WTC11 (cell line): ENCODE results near the gene CAMTA1. TPM values are rescaled to one million over a fixed set of nuclear protein-coding genes. Genes with fewer than 3 reads are reported as not detected.

Experiments used
- ATAC-seq: fragments of 200-7000 bp; cut with Tn5 transposase; 2 replicates; pipeline ENCODE4 v1.10.0; 2021; ENCODE audit warnings: mild to moderate bottlenecking, moderate library complexity
- CTCF ChIA-PET: fragments of 300-600 bp; sonication (Branson Sonifier 250); formaldehyde crosslinking; loops from one replicate; lab custom pipeline; 2021; ENCODE audit warnings: antibody characterized with exemption; lab: Charles Lee
- POLR2A ChIA-PET: fragments of 350-600 bp; sonication (Branson Sonifier 250); formaldehyde crosslinking; loops from one replicate; lab custom pipeline; 2021; ENCODE audit warnings: antibody characterized with exemption; lab: Charles Lee
- DNase-seq: peaks from one replicate; pipeline ENCODE4 v3.0.0; 2021; ENCODE audit warnings: low spot score
- H3K27ac Mint-ChIP-seq: 2 replicates; pipeline ENCODE4 v1.8.0; 2021; ENCODE audit warnings: mixed read lengths
- H3K27me3 Mint-ChIP-seq: 2 replicates; pipeline ENCODE4 v1.8.0; 2021; ENCODE audit warnings: low read depth, mild to moderate bottlenecking, moderate library complexity, mixed read lengths
- H3K36me3 Mint-ChIP-seq: 2 replicates; pipeline ENCODE4 v1.8.0; 2021; ENCODE audit warnings: mixed read lengths
- H3K4me1 Mint-ChIP-seq: 2 replicates; pipeline ENCODE4 v1.8.0; 2022; ENCODE audit warnings: mixed read lengths
- H3K4me3 Mint-ChIP-seq: 2 replicates; pipeline ENCODE4 v1.8.0; 2021; ENCODE audit warnings: mild to moderate bottlenecking, moderate library complexity, mixed read lengths
- H3K9me3 Mint-ChIP-seq: 2 replicates; pipeline ENCODE4 v1.8.0; 2021; ENCODE audit warnings: mixed read lengths
- ARID4B ChIP-seq: sonication (generic); formaldehyde crosslinking; IDR thresholded peaks from 2 replicates; pipeline ENCODE4 v1.8.0; 2023; ENCODE audit warnings: missing genetic modification reagents, mild to moderate bottlenecking, borderline replicate concordance
- CTCF ChIP-seq: fragments of 200-600 bp; IDR thresholded peaks from 2 replicates; pipeline ENCODE4 v1.8.0; 2022; ENCODE audit warnings: antibody characterized with exemption
- E2F4 ChIP-seq: sonication (generic); formaldehyde crosslinking; IDR thresholded peaks from 2 replicates; pipeline ENCODE4 v1.8.1; 2022; ENCODE audit warnings: low read depth, mild to moderate bottlenecking, moderate library complexity, missing genetic modification reagents, borderline replicate concordance
- ESRRA ChIP-seq: sonication (generic); formaldehyde crosslinking; IDR thresholded peaks from 2 replicates; pipeline ENCODE4 v1.8.1; 2022; ENCODE audit warnings: mild to moderate bottlenecking, missing genetic modification reagents, borderline replicate concordance
- NFYB ChIP-seq: sonication (generic); formaldehyde crosslinking; conservative IDR thresholded peaks from 2 replicates; pipeline ENCODE4 v1.8.0; 2022; ENCODE audit warnings: low read depth, missing genetic modification reagents
- OVOL2 ChIP-seq: fragments of 250-450 bp; sonication (Bioruptor Pico); IDR thresholded peaks from 2 replicates; pipeline ENCODE4 v1.9.0; 2021; ENCODE audit warnings: mild to moderate bottlenecking, borderline replicate concordance
- PRRX2 ChIP-seq: fragments of 250-450 bp; sonication (Bioruptor Pico); IDR thresholded peaks from 2 replicates; pipeline ENCODE4 v1.8.0; 2021; ENCODE audit warnings: mild to moderate bottlenecking
- USF1 ChIP-seq: sonication (generic); formaldehyde crosslinking; IDR thresholded peaks from 2 replicates; pipeline ENCODE4 v1.8.0; 2022; ENCODE audit warnings: mild to moderate bottlenecking, missing genetic modification reagents
- USF2 ChIP-seq: sonication (generic); formaldehyde crosslinking; IDR thresholded peaks from 2 replicates; pipeline ENCODE4 v1.8.1; 2023; ENCODE audit warnings: mild to moderate bottlenecking, missing genetic modification reagents, moderate library complexity
- ZBTB21 ChIP-seq: sonication (generic); formaldehyde crosslinking; IDR thresholded peaks from 2 replicates; pipeline ENCODE4 v1.8.1; 2023; ENCODE audit warnings: mild to moderate bottlenecking, missing genetic modification reagents, borderline replicate concordance
- ZNF138 ChIP-seq: sonication (generic); formaldehyde crosslinking; conservative IDR thresholded peaks from 2 replicates; pipeline ENCODE4 v1.8.1; 2022; ENCODE audit warnings: mild to moderate bottlenecking, moderate library complexity, missing genetic modification reagents
- ZNF219 ChIP-seq: sonication (generic); formaldehyde crosslinking; IDR thresholded peaks from 2 replicates; pipeline ENCODE4 v1.8.0; 2023; ENCODE audit warnings: missing genetic modification reagents, mild to moderate bottlenecking, borderline replicate concordance
- ZNF396 ChIP-seq: fragments of 250-450 bp; sonication (Bioruptor Pico); IDR thresholded peaks from 2 replicates; pipeline ENCODE4 v1.8.0; 2021; ENCODE audit warnings: mild to moderate bottlenecking, moderate library complexity, borderline replicate concordance
- ZNF425 ChIP-seq: fragments of 250-450 bp; sonication (Bioruptor Pico); conservative IDR thresholded peaks from 2 replicates; pipeline ENCODE4 v1.9.0; 2021; ENCODE audit warnings: mild to moderate bottlenecking
- ZNF512 ChIP-seq: sonication (generic); formaldehyde crosslinking; IDR thresholded peaks from 2 replicates; pipeline ENCODE4 v1.8.1; 2022; ENCODE audit warnings: missing genetic modification reagents, borderline replicate concordance
- total RNA-seq: library from RNA; stranded (reverse); gene quantifications from 3 replicates; pipeline ENCODE4 v1.2.3, GENCODE V29; 2021

Gene CAMTA1
- total RNA-seq, 1 experiment from 2014 or later: 86.4 TPM

GRCh38 chr1:7339014-7339413 lies 553.8 kb downstream of the CAMTA1 start:
- ChIA-PET POLR2A (no interaction called here), CTCF (no interaction called here)
- Mint-ChIP-seq H3K9me3 (no peaks in the 10 kb centered on the region), H3K4me3 (no peak overlapping the region), H3K36me3 (no peaks in the 10 kb centered on the region), H3K27me3 (no peaks in the 10 kb centered on the region), H3K27ac (no peak overlapping the region), H3K4me1 (peaks cover 9% of the 10 kb centered on the region)
- ATAC-seq (no peak), DNase-seq (no peak)
- TF ChIP-seq ARID4B (CRISPR knock-in tag) (no peak), ZBTB21 (CRISPR knock-in tag) (no peak), E2F4 (no peak), OVOL2 (CRISPR knock-in tag) (no peak), ZNF138 (CRISPR knock-in tag) (no peak), ZNF396 (no peak), ESRRA (CRISPR knock-in tag) (no peak), ZNF219 (no peak), NFYB (CRISPR knock-in tag) (no peak), CTCF (no peak)

- Mint-ChIP-seq H3K27ac (no peak overlapping the region), H3K4me1 (no peaks in the 10 kb centered on the region), H3K36me3 (no peaks in the 10 kb centered on the region), H3K9me3 (no peaks in the 10 kb centered on the region), H3K27me3 (no peaks in the 10 kb centered on the region), H3K4me3 (no peak overlapping the region)
- DNase-seq (no peak), ATAC-seq (no peak)
- POLR2A ChIA-PET: no interaction called here
- CTCF ChIA-PET: no interaction called here
- TF ChIP-seq ZNF512 (CRISPR knock-in tag) (no peak), USF1 (no peak), USF2 (CRISPR knock-in tag) (no peak), PRRX2 (CRISPR knock-in tag) (no peak), ZNF425 (no peak)
Measured at GRCh38 chr1:7339953-7340352, 554.7 kb downstream of the CAMTA1 start.
